Measurements from ENCODE around the gene PEMT.
A peak's percentile ranks its signal among the peaks of the same experiment; 100 is the strongest.

Gene PEMT

GRCh38 chr17:17570798-17571716, 20.5 kb downstream of the PEMT start:
- no peak for DNase-seq (ENCODE audit: low read depth)

- no peak for DNase-seq (ENCODE audit: low read depth)
Observed at GRCh38 chr17:17570140-17570797, 21.2 kb downstream of the PEMT start.

- no peak for DNase-seq (ENCODE audit: low read depth)
Observed at GRCh38 chr17:17569691-17570090, 21.8 kb downstream of the PEMT start.

GRCh38 chr17:17568772-17569195, 22.7 kb downstream of the PEMT start:
- DNase-seq (ENCODE audit: low read depth), result peak; percentile 41

- no peak for DNase-seq (ENCODE audit: low read depth)
Observed at GRCh38 chr17:17567631-17568030, 23.9 kb downstream of the PEMT start.

- no peak for DNase-seq (ENCODE audit: low read depth)
Observed at GRCh38 chr17:17566896-17567513, 24.5 kb downstream of the PEMT start.

- no peak for DNase-seq (ENCODE audit: low read depth)
Observed at GRCh38 chr17:17565471-17566339, 25.8 kb downstream of the PEMT start.

GRCh38 chr17:17564896-17565295, 26.6 kb downstream of the PEMT start:
- DNase-seq (ENCODE audit: low read depth), result no peak

GRCh38 chr17:17564323-17564722, 27.2 kb downstream of the PEMT start:
- DNase-seq (ENCODE audit: low read depth), result no peak

- DNase-seq (ENCODE audit: low read depth), result no peak
Observed at GRCh38 chr17:17563530-17563929, 28.0 kb downstream of the PEMT start.

- no peak for DNase-seq (ENCODE audit: low read depth)
Observed at GRCh38 chr17:17562146-17562511, 29.4 kb downstream of the PEMT start.

GRCh38 chr17:17561408-17562145, 29.9 kb downstream of the PEMT start:
- no peak for DNase-seq (ENCODE audit: low read depth)

GRCh38 chr17:17560975-17561374, 30.5 kb downstream of the PEMT start:
- DNase-seq (ENCODE audit: low read depth), result no peak

GRCh38 chr17:17560167-17560566, 31.3 kb downstream of the PEMT start:
- no peak for DNase-seq (ENCODE audit: low read depth)

- DNase-seq (ENCODE audit: low read depth), result no peak
Observed at GRCh38 chr17:17559164-17559563, 32.3 kb downstream of the PEMT start.

- no peak for DNase-seq (ENCODE audit: low read depth)
Observed at GRCh38 chr17:17558431-17558830, 33.1 kb downstream of the PEMT start.

- DNase-seq (ENCODE audit: low read depth), result no peak
Observed at GRCh38 chr17:17557796-17558195, 33.7 kb downstream of the PEMT start.

- DNase-seq (ENCODE audit: low read depth), result no peak
Observed at GRCh38 chr17:17556671-17557070, 34.8 kb downstream of the PEMT start.

- no peak for DNase-seq (ENCODE audit: low read depth)
Observed at GRCh38 chr17:17555906-17556305, 35.6 kb downstream of the PEMT start.

GRCh38 chr17:17555151-17555550, 36.4 kb downstream of the PEMT start:
- no peak for DNase-seq (ENCODE audit: low read depth)

GRCh38 chr17:17554266-17554665, 37.2 kb downstream of the PEMT start:
- DNase-seq (ENCODE audit: low read depth), result no peak
